OCI-LY3 (cell line): ENCODE measurements around the gene FAM107B.

Experiments
- CTCF ChIP-seq: fragments of 200-600, 300-600 bp; sonication (generic); IDR thresholded peaks from 2 replicates; pipeline ENCODE4 v1.5.1; 2014; ENCODE audit warnings: antibody characterized with exemption, low read length, low read depth
- EZH2phosphoT487 ChIP-seq: fragments of 200-600 bp; shearing (Covaris generic); IDR thresholded peaks from 2 replicates; pipeline ENCODE4 v1.6.1; 2018; ENCODE audit warnings: antibody characterized with exemption, mixed run types, low read depth

GRCh38 chr10:14698829-14699170 is 75.9 kb downstream of the FAM107B start:
- no peak for TF ChIP-seq CTCF
- no peak for TF ChIP-seq EZH2phosphoT487
